Psoas muscle (tissue), 8 donors: Measurements from ENCODE around the gene HM13. TPM values are rescaled to one million over a fixed set of nuclear protein-coding genes. Genes with fewer than 3 reads are reported as not detected.

ENCODE experiments used
- ATAC-seq, 4 donors: fragments of 200-7000 bp; cut with Tn5 transposase; one replicate each; pipeline ENCODE4 v1.9.1; 2020; ENCODE audit warnings: moderate library complexity in 3 of 4, mild to moderate bottlenecking in 2 of 4
- DNase-seq, 2 donors: peaks; one replicate each; pipeline ENCODE4 v3.0.0-alpha.2; 2020
- H3K27ac ChIP-seq: fragments of 200-600 bp; one replicate; pipeline ENCODE4 v1.8.0; 2022
- H3K27me3 ChIP-seq, 3 donors: fragments of 200-600 bp in 1 of 3; one replicate each; pipeline versions ENCODE4 v1.6.1 to v1.8.0; 2013 to 2022; ENCODE audit warnings: low read length in 2 of 3, mild to moderate bottlenecking in 2 of 3, moderate library complexity in 1 of 3; ENCODE audit not compliant: insufficient read depth in 3 of 3
- H3K36me3 ChIP-seq, 2 donors: fragments of 200-600 bp in 1 of 2; one replicate each; pipeline versions ENCODE4 v1.6.1 to v1.8.0; 2013 to 2022; ENCODE audit warnings: low read depth in 1 of 2, mild to moderate bottlenecking in 1 of 2, moderate library complexity in 1 of 2; ENCODE audit not compliant: insufficient read depth in 1 of 2
- H3K4me1 ChIP-seq: fragments of 200-600 bp; one replicate; pipeline ENCODE4 v1.8.0; 2022
- H3K4me3 ChIP-seq: fragments of 200-600 bp; one replicate; pipeline ENCODE4 v1.8.0; 2022; ENCODE audit warnings: mild to moderate bottlenecking
- H3K9me3 ChIP-seq: fragments of 200-600 bp; one replicate; pipeline ENCODE4 v1.8.0; 2022
- CTCF ChIP-seq: fragments of 200-600 bp; IDR thresholded peaks from one replicate; pipeline ENCODE4 v1.8.0; 2022; ENCODE audit warnings: antibody characterized with exemption
- WGBS, 3 donors: extraction: QIAGEN DNeasy Blood & Tissue Kit; methylation state at CpG; one replicate each; pipeline versions ENCODE4 v1.1.6 to v1.1.7; 2013; 5-methylcytosine and 5-hydroxymethylcytosine counted together
- intact Hi-C, 2 donors: fragments of 100-400 bp; cut with DNase I; formaldehyde crosslinking; loops; one replicate each; pipeline versions ENCODE4 v1.11.0 to v1.14.2; 2022
- polyA plus RNA-seq, 3 donors: library from polyadenylated mRNA; stranded (reverse); fragments of 200-250 nt; gene quantifications; one replicate each; pipeline ENCODE4 v1.2.3, GENCODE V29; 2013
- total RNA-seq, 4 donors: library from RNA; stranded (reverse); fragmentation: NEBNext Ultra II Directional in 2 of 4; extraction: Animal tissue kit (Norgen Biotek cat#: 25700) in 2 of 4; gene quantifications; one replicate each; pipeline versions ENCODE4 v1.2.1 to v1.2.4, GENCODE V29; 2021 to 2023
- donor health status: healthy with polysubstance abuse.
- donor health status: DM: no; HTN: no; CAD: no; lungs with moderate emphysema.
- donor health status: Bipolar disorder and iron deficiency.
- donor health status: healthy.
- donor health status: DM: yes; HTN: yes; CAD: no.
- donor health status: DM: no; HTN: no; CAD: no.
- donor health status: DM: no; HTN: no; CAD: no.
- donor health status: DM: yes; HTN: yes; CAD: no.

Gene HM13
- total and polyA plus RNA-seq, 7 donors, result 32.4 to 112 (median 48.4) TPM

- no peak for DNase-seq
- H3K4me1 ChIP-seq, result peaks cover 26% of the 10 kb centered on the region
- peak overlapping the region; percentile 85 for H3K27ac ChIP-seq
- no peaks in the 10 kb centered on the region for H3K36me3 ChIP-seq
- H3K27me3 ChIP-seq, result peaks cover 0 to 3% (median 2%) of the 10 kb centered on the region in 3 donors
- no peaks in the 10 kb centered on the region for H3K9me3 ChIP-seq
- peak in 1 of 4 donors; percentile 1 for ATAC-seq
- WGBS, 3 donors, result 2 to 3% (median 2%) methylated on average over 14 of the region's 14 CpGs
- H3K4me3 ChIP-seq, result peak overlapping the region; percentile 80
- intact Hi-C loops, result no loop called here
- TF ChIP-seq CTCF, result no peak
Measured at GRCh38 chr20:31604567-31605030, 90.4 kb downstream of the HM13 start.

DNA sequence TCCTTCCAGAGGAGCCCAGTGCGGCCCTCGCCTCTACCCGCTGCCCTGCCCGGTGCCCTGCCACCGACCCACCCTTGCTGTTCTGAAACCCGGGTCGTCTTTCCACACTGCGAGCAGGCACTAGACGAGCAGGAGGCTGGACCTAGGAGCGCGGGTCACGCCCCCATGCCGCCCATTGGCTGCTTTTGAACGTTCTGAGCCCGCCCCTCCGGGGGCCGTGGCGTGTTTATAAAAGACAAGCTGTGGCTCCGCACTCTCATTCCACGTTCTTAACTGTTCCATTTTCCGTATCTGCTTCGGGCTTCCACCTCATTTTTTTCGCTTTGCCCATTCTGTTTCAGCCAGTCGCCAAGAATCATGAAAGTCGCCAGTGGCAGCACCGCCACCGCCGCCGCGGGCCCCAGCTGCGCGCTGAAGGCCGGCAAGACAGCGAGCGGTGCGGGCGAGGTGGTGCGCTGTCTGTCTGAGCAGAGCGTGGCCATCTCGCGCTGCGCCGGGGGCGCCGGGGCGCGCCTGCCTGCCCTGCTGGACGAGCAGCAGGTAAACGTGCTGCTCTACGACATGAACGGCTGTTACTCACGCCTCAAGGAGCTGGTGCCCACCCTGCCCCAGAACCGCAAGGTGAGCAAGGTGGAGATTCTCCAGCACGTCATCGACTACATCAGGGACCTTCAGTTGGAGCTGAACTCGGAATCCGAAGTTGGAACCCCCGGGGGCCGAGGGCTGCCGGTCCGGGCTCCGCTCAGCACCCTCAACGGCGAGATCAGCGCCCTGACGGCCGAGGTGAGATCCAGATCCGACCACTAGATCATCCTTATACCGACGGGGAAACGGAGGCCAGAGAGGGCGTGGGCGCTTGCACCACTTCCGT lies 91.0 kb downstream of the HM13 start, which contains the start of gene ID1:
TSS of gene ID1 (plus strand) at position 259 of the 871 bp plus-strand sequence. CDS start at position 358, 99 bp downstream.
- peaks cover 26% of the 10 kb centered on the region for H3K4me1 ChIP-seq
- H3K27ac ChIP-seq, result peak within 1 kb of the TSS; percentile 85
- intact Hi-C loops, result no loop called here
- no peaks in the 10 kb centered on the region for H3K36me3 ChIP-seq
- H3K4me3 ChIP-seq, result peak within 1 kb of the TSS; percentile 80
- DNase-seq (peak; percentile 95 to 96), ATAC-seq (peak; percentile 85 to 95 (median 91))
- 0 to 1% (median 1%) methylated on average over 74 of the region's 74 CpGs for WGBS, 3 donors
- TF ChIP-seq CTCF, result no peak
- peaks cover 0 to 3% (median 2%) of the 10 kb centered on the region in 3 donors for H3K27me3 ChIP-seq
- no peaks in the 10 kb centered on the region for H3K9me3 ChIP-seq

- 10 to 16% (median 10%) methylated on average over 38 to 39 of the region's 39 CpGs for WGBS, 3 donors
- ATAC-seq (no peak), DNase-seq (peak; percentile 37 to 56)
Measured at GRCh38 chr20:31605902-31606803, 91.9 kb downstream of the HM13 start.

More at GRCh38 chr20:31605902-31606803, 91.9 kb downstream of the HM13 start:
- Histone ChIP-seq H3K4me1 (peaks cover 26% of the 10 kb centered on the region), H3K4me3 (peak overlapping the region; percentile 80), H3K9me3 (no peaks in the 10 kb centered on the region), H3K27me3 (peaks cover 0 to 3% (median 2%) of the 10 kb centered on the region in 3 donors), H3K27ac (peak overlapping the region; percentile 85), H3K36me3 (no peaks in the 10 kb centered on the region)
- intact Hi-C loops, result no loop called here
- TF ChIP-seq CTCF, result no peak
